ENCODE results near the gene ARL8B. TPM values are rescaled to one million over a fixed set of nuclear protein-coding genes. Genes with fewer than 3 reads are reported as not detected.

ARL8B gene
- polyA plus RNA-seq, 3 donors: 46.6 to 121 (median 101) TPM

DNA sequence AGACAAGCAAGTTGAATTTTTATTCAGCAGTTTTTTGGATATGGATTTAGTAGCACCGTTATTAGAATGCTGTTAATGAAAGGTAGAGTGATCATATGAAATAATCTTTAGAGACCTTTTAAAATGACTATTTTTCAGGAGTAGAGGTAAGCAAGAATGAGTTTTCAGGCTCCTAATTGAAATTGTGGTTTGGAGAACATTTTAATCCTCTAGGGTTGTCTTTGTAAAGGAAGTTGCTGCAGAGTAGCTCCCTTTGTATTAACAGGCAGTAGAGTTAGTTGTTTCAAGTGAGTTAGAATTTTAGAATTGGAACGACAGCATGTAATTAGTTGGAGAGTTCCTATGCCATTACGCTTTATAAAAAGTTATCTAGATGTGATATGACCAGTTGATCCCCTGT lies 38.2 kb downstream of the ARL8B start:
- Histone ChIP-seq H3K27me3 (ENCODE audit: control insufficient read depth in 2 of 2, insufficient read depth in 2 of 2, low read length in 2 of 2) (no peaks in the 10 kb centered on the region), H3K9me3 (replicated peaks in 1 of 2; ENCODE audit: control insufficient read depth in 1 of 2, insufficient read depth in 1 of 2, low read length in 2 of 2) (no peaks in the 10 kb centered on the region), H3K79me2 (ENCODE audit: insufficient read depth, low read length) (peaks cover 100% of the 10 kb centered on the region), H3K9ac (ENCODE audit: insufficient read depth, low read length, poor library complexity, severe bottlenecking) (no peak overlapping the region), H3K4me3 (replicated peaks in 1 of 3; ENCODE audit: low read depth in 2 of 3, low read length in 3 of 3) (no peak overlapping the region), H3K27ac (ENCODE audit: low read depth in 1 of 2, low read length in 2 of 2) (peak overlapping the region in 1 of 2 donors; percentile 10), H3K4me2 (replicated peaks; ENCODE audit: extremely low read depth, low read length, poor library complexity, severe bottlenecking) (no peak overlapping the region), H3K36me3 (replicated peaks in 1 of 2; ENCODE audit: control insufficient read depth in 1 of 2, insufficient read depth in 2 of 2, low read length in 2 of 2) (peaks cover 0 to 7% of the 10 kb centered on the region in 2 donors), H2AFZ (ENCODE audit: insufficient read depth, low read depth, low read length, poor library complexity, severe bottlenecking) (no peak overlapping the region), H4K20me1 (ENCODE audit: insufficient read depth, low read length) (peaks cover 100% of the 10 kb centered on the region), H3K4me1 (ENCODE audit: control insufficient read depth in 1 of 2, insufficient read depth in 2 of 2, low read length in 2 of 2) (peaks cover 5 to 9% of the 10 kb centered on the region in 2 donors)
- Mint-ChIP-seq H3K36me3 (peaks cover 1 to 20% of the 10 kb centered on the region in 2 donors), H3K4me1 (peaks cover 44% of the 10 kb centered on the region), H3K4me3 (no peak overlapping the region), H3K27me3 (ENCODE audit: low read depth in 3 of 3) (peaks cover 0 to 2% (median 0%) of the 10 kb centered on the region in 3 donors), H3K27ac (peak overlapping the region in 1 of 7 donors; percentile 46), H3K9me3 (no peaks in the 10 kb centered on the region)
- no peak for TF ChIP-seq CTCF (IDR thresholded peaks at IDR 0.05)
- WGBS (ENCODE audit: insufficient coverage): no CpG with 5 or more reads among the region's 3 CpGs
- intact Hi-C loops (cut with micrococcal nuclease): no loop called here
- DNase-seq: no peak

GRCh38 chr3:5160940-5161858 lies 39.1 kb downstream of the ARL8B start:
- peaks cover 100% of the 10 kb centered on the region for H4K20me1 ChIP-seq (ENCODE audit: insufficient read depth, low read length)
- H3K4me1 Mint-ChIP-seq: peaks cover 49% of the 10 kb centered on the region
- H3K9me3 Mint-ChIP-seq: no peaks in the 10 kb centered on the region
- peaks cover 0 to 7% of the 10 kb centered on the region in 2 donors for H3K36me3 ChIP-seq (replicated peaks in 1 of 2; ENCODE audit: control insufficient read depth in 1 of 2, insufficient read depth in 2 of 2, low read length in 2 of 2)
- no peak overlapping the region for H2AFZ ChIP-seq (ENCODE audit: insufficient read depth, low read depth, low read length, poor library complexity, severe bottlenecking)
- H3K4me2 ChIP-seq (replicated peaks; ENCODE audit: extremely low read depth, low read length, poor library complexity, severe bottlenecking): no peak overlapping the region
- no peak overlapping the region for H3K4me3 ChIP-seq (replicated peaks in 1 of 3; ENCODE audit: low read depth in 2 of 3, low read length in 3 of 3)
- H3K27me3 ChIP-seq (ENCODE audit: control insufficient read depth in 2 of 2, insufficient read depth in 2 of 2, low read length in 2 of 2): no peaks in the 10 kb centered on the region
- H3K27ac Mint-ChIP-seq: peak overlapping the region in 5 of 7 donors; percentile 44 to 66 (median 61)
- TF ChIP-seq CTCF (IDR thresholded peaks at IDR 0.05): no peak
- 56% methylated on average over 1 of the region's 4 CpGs for WGBS (ENCODE audit: insufficient coverage)
- intact Hi-C loops (cut with micrococcal nuclease): no loop called here
- peaks cover 0 to 2% (median 0%) of the 10 kb centered on the region in 3 donors for H3K27me3 Mint-ChIP-seq (ENCODE audit: low read depth in 3 of 3)
- peaks cover 1 to 16% of the 10 kb centered on the region in 2 donors for H3K36me3 Mint-ChIP-seq
- no peak for DNase-seq
- peaks cover 9 to 18% of the 10 kb centered on the region in 2 donors for H3K4me1 ChIP-seq (ENCODE audit: control insufficient read depth in 1 of 2, insufficient read depth in 2 of 2, low read length in 2 of 2)
- H3K9me3 ChIP-seq (replicated peaks in 1 of 2; ENCODE audit: control insufficient read depth in 1 of 2, insufficient read depth in 1 of 2, low read length in 2 of 2): no peaks in the 10 kb centered on the region
- H3K79me2 ChIP-seq (ENCODE audit: insufficient read depth, low read length): peaks cover 100% of the 10 kb centered on the region
- H3K27ac ChIP-seq (ENCODE audit: low read depth in 1 of 2, low read length in 2 of 2): peak overlapping the region in 1 of 2 donors; percentile 60
- H3K4me3 Mint-ChIP-seq: no peak overlapping the region
- H3K9ac ChIP-seq (ENCODE audit: insufficient read depth, low read length, poor library complexity, severe bottlenecking): no peak overlapping the region

Data from CD14-positive monocyte (primary cell).